Lower lobe of right lung (tissue), 2 donors: Measurements from ENCODE around the gene FUBP1. TPM values are rescaled to one million over a fixed set of nuclear protein-coding genes. Genes with fewer than 3 reads are reported as not detected.
"Not testable (repeated sequence)": the region's sequence is repeated elsewhere in the genome, so short reads cannot be mapped to it uniquely, and the experiment has no call there.

Source experiments
- ATAC-seq, 2 donors: fragments of 200-7000 bp; cut with Tn5 transposase; one replicate each; pipeline ENCODE4 v1.9.1; 2020 to 2022; ENCODE audit warnings: mild to moderate bottlenecking in 2 of 2, moderate library complexity in 2 of 2
- DNase-seq: peaks from one replicate; pipeline ENCODE4 v3.0.0-alpha.2; 2020
- H3K27ac ChIP-seq: fragments of 200-600 bp; one replicate; pipeline ENCODE4 v1.8.0; 2022
- H3K27me3 ChIP-seq: fragments of 200-600 bp; one replicate; pipeline ENCODE4 v1.8.0; 2022; ENCODE audit warnings: low read depth
- H3K36me3 ChIP-seq: fragments of 200-600 bp; one replicate; pipeline ENCODE4 v1.8.0; 2022; ENCODE audit warnings: mild to moderate bottlenecking
- H3K4me1 ChIP-seq: fragments of 200-600 bp; one replicate; pipeline ENCODE4 v1.8.0; 2022
- H3K4me3 ChIP-seq: fragments of 200-600 bp; one replicate; pipeline ENCODE4 v1.8.0; 2022; ENCODE audit warnings: mild to moderate bottlenecking
- H3K9me3 ChIP-seq: fragments of 200-600 bp; one replicate; pipeline ENCODE4 v1.8.0; 2022
- CTCF ChIP-seq: fragments of 200-600 bp; IDR thresholded peaks from one replicate; pipeline ENCODE4 v1.8.0; 2022; ENCODE audit warnings: antibody characterized with exemption, mild to moderate bottlenecking
- intact Hi-C: fragments of 100-400 bp; cut with DNase I; formaldehyde crosslinking; loops from one replicate; pipeline ENCODE4 v1.11.0; 2022
- total RNA-seq: library from RNA; stranded (reverse); fragmentation: NEBNext Ultra II Directional; extraction: Animal tissue kit (Norgen Biotek cat#: 25700); gene quantifications from one replicate; pipeline ENCODE4 v1.2.1, GENCODE V29; 2021
- donor health status: DM: no; HTN: yes; CAD: no; lungs with severe emphysema.

Gene FUBP1
- total RNA-seq, 1 donor from 2014 or later: 96.6 TPM

GRCh38 chr1:77927414-77927813 lies 51.5 kb downstream of the FUBP1 start:
- H3K27me3 ChIP-seq: no peaks in the 10 kb centered on the region
- DNase-seq (no peak), ATAC-seq (no peak)
- intact Hi-C loops: no loop called here
- peak overlapping the region; percentile 27 for H3K4me3 ChIP-seq
- no peak for TF ChIP-seq CTCF
- no peak overlapping the region for H3K27ac ChIP-seq
- peaks cover 16% of the 10 kb centered on the region for H3K36me3 ChIP-seq
- H3K4me1 ChIP-seq: no peaks in the 10 kb centered on the region
- H3K9me3 ChIP-seq: no peaks in the 10 kb centered on the region

GRCh38 chr1:77926561-77927357 lies 52.1 kb downstream of the FUBP1 start:
- Histone ChIP-seq H3K27ac (no peak overlapping the region), H3K9me3 (no peaks in the 10 kb centered on the region), H3K36me3 (peaks cover 16% of the 10 kb centered on the region), H3K27me3 (no peaks in the 10 kb centered on the region), H3K4me1 (no peaks in the 10 kb centered on the region), H3K4me3 (peak overlapping the region; percentile 27)
- DNase-seq: no peak
- TF ChIP-seq CTCF: no peak
- intact Hi-C loops: no loop called here
- no peak for ATAC-seq

- TF ChIP-seq CTCF: no peak
- intact Hi-C loops: no loop called here
- Histone ChIP-seq H3K4me3 (peak overlapping the region; percentile 27), H3K4me1 (no peaks in the 10 kb centered on the region), H3K9me3 (no peaks in the 10 kb centered on the region), H3K36me3 (peaks cover 16% of the 10 kb centered on the region), H3K27ac (no peak overlapping the region), H3K27me3 (no peaks in the 10 kb centered on the region)
- DNase-seq (no peak), ATAC-seq (no peak)
Observed at GRCh38 chr1:77925956-77926355, 52.9 kb downstream of the FUBP1 start.

- ATAC-seq (no peak), DNase-seq (no peak)
- no peak overlapping the region for H3K27ac ChIP-seq
- no peak for TF ChIP-seq CTCF
- intact Hi-C loops: no loop called here
- H3K4me1 ChIP-seq: no peaks in the 10 kb centered on the region
- no peaks in the 10 kb centered on the region for H3K9me3 ChIP-seq
- no peak overlapping the region for H3K4me3 ChIP-seq
- H3K27me3 ChIP-seq: no peaks in the 10 kb centered on the region
- peaks cover 12% of the 10 kb centered on the region for H3K36me3 ChIP-seq
Observed at GRCh38 chr1:77925518-77925917, 53.4 kb downstream of the FUBP1 start.

- H3K9me3 ChIP-seq, H3K27me3 ChIP-seq, DNase-seq, ATAC-seq, H3K4me1 ChIP-seq, intact Hi-C loops, H3K27ac ChIP-seq, H3K4me3 ChIP-seq: not testable (repeated sequence)
- H3K36me3 ChIP-seq: peaks cover 12% of the 10 kb centered on the region
Observed at GRCh38 chr1:77918918-77919317, 60.0 kb downstream of the FUBP1 start.

GRCh38 chr1:77910116-77910515 lies 68.8 kb downstream of the FUBP1 start:
- no peak for DNase-seq
- intact Hi-C loops: no loop called here
- no peak overlapping the region for H3K27ac ChIP-seq
- no peaks in the 10 kb centered on the region for H3K27me3 ChIP-seq
- no peak for ATAC-seq
- TF ChIP-seq CTCF: no peak
- no peaks in the 10 kb centered on the region for H3K36me3 ChIP-seq
- no peaks in the 10 kb centered on the region for H3K9me3 ChIP-seq
- no peaks in the 10 kb centered on the region for H3K4me1 ChIP-seq
- H3K4me3 ChIP-seq: no peak overlapping the region
